H9 (cell line): ENCODE data around the gene S1PR5. TPM values are rescaled to one million over a fixed set of nuclear protein-coding genes. Genes with fewer than 3 reads are reported as not detected.

Experiments used
- DNase-seq: peaks from one replicate; pipeline ENCODE4 v3.0.0-alpha.2; 2017
- H2AFZ ChIP-seq: one replicate; pipeline ENCODE4 v1.6.1; 2013; ENCODE audit warnings: mild to moderate bottlenecking, low read length, control low read depth, moderate library complexity
- H2AK5ac ChIP-seq: 2 replicates; pipeline ENCODE4 v1.6.1; 2013; ENCODE audit warnings: low read length, control low read depth, mixed read lengths; ENCODE audit not compliant: insufficient read length
- H2BK120ac ChIP-seq: one replicate; pipeline ENCODE4 v1.6.1; 2013; ENCODE audit warnings: low read depth, mild to moderate bottlenecking, low read length, control low read depth, inconsistent platforms; ENCODE audit not compliant: poor library complexity, severe bottlenecking
- H2BK12ac ChIP-seq: 2 replicates; pipeline ENCODE4 v1.6.1; 2013; ENCODE audit warnings: low read length, control low read depth, mixed read lengths, low read depth; ENCODE audit not compliant: insufficient read length
- H2BK15ac ChIP-seq: 2 replicates; pipeline ENCODE4 v1.6.1; 2013; ENCODE audit warnings: low read depth, low read length, control low read depth
- H2BK20ac ChIP-seq: one replicate; pipeline ENCODE4 v1.6.1; 2013; ENCODE audit warnings: low read depth, mild to moderate bottlenecking, low read length, control low read depth, inconsistent platforms; ENCODE audit not compliant: poor library complexity, severe bottlenecking
- H2BK5ac ChIP-seq: 2 replicates; pipeline ENCODE4 v1.6.1; 2013; ENCODE audit warnings: low read length, control low read depth, mixed read lengths; ENCODE audit not compliant: insufficient read length
- H3K14ac ChIP-seq: 2 replicates; pipeline ENCODE4 v1.6.1; 2013; ENCODE audit warnings: low read length, control low read depth; ENCODE audit not compliant: insufficient read depth
- H3K18ac ChIP-seq: 2 replicates; pipeline ENCODE4 v1.6.1; 2013; ENCODE audit warnings: low read depth, mild to moderate bottlenecking, mixed read lengths, low read length, control low read depth; ENCODE audit not compliant: insufficient read length
- H3K23ac ChIP-seq: 2 replicates; pipeline ENCODE4 v1.6.1; 2013; ENCODE audit warnings: low read length, control low read depth, mixed read lengths, low read depth; ENCODE audit not compliant: insufficient read length
- H3K23me2 ChIP-seq: 2 replicates; pipeline ENCODE4 v1.6.1; 2013; ENCODE audit warnings: low read depth, mild to moderate bottlenecking, mixed read lengths, low read length, control low read depth; ENCODE audit not compliant: insufficient read length, poor library complexity, severe bottlenecking
- H3K27ac ChIP-seq: 2 replicates; pipeline ENCODE4 v1.5.1; 2013; ENCODE audit warnings: low read length, control low read depth, mixed read lengths, low read depth; ENCODE audit not compliant: insufficient read length
- H3K27me3 ChIP-seq: 2 replicates; pipeline ENCODE4 v1.6.1; 2013; ENCODE audit warnings: low read length, control low read depth, inconsistent platforms; ENCODE audit not compliant: insufficient read depth
- H3K4ac ChIP-seq: 2 replicates; pipeline ENCODE4 v1.6.1; 2013; ENCODE audit warnings: low read depth, mild to moderate bottlenecking, control low read depth, inconsistent platforms, low read length, moderate library complexity
- H3K4me1 ChIP-seq: 2 replicates; pipeline ENCODE4 v1.6.1; 2013; ENCODE audit warnings: low read length, control low read depth, inconsistent platforms; ENCODE audit not compliant: insufficient read depth
- H3K4me2 ChIP-seq: 2 replicates; pipeline ENCODE4 v1.6.1; 2013; ENCODE audit warnings: low read length, control low read depth, mixed read lengths; ENCODE audit not compliant: insufficient read length, insufficient read depth
- H3K56ac ChIP-seq: 2 replicates; pipeline ENCODE4 v1.6.1; 2013; ENCODE audit warnings: low read depth, mild to moderate bottlenecking, mixed read lengths, low read length, control low read depth; ENCODE audit not compliant: insufficient read length
- H3K79me1 ChIP-seq: 2 replicates; pipeline ENCODE4 v1.6.1; 2013; ENCODE audit warnings: low read depth, mild to moderate bottlenecking, moderate library complexity, low read length, control low read depth, inconsistent platforms; ENCODE audit not compliant: insufficient read depth, poor library complexity, severe bottlenecking
- H3K79me2 ChIP-seq: 2 replicates; pipeline ENCODE4 v1.6.1; 2013; ENCODE audit warnings: low read length, control low read depth, inconsistent platforms; ENCODE audit not compliant: insufficient read depth
- H3K9ac ChIP-seq: 2 replicates; pipeline ENCODE4 v1.6.1; 2013; ENCODE audit warnings: low read length, control low read depth, mixed read lengths; ENCODE audit not compliant: insufficient read length; ENCODE audit errors: extremely low read depth
- H3K9me3 ChIP-seq: one replicate; pipeline ENCODE4 v1.6.1; 2013; ENCODE audit warnings: low read depth, low read length, inconsistent platforms; ENCODE audit not compliant: control insufficient read depth
- H3T11ph ChIP-seq: one replicate; pipeline ENCODE4 v1.6.1; 2013; ENCODE audit warnings: mild to moderate bottlenecking, low read length, control low read depth, inconsistent platforms
- H4K20me1 ChIP-seq: one replicate; pipeline ENCODE4 v1.6.1; 2013; ENCODE audit not compliant: control insufficient read depth, insufficient read length, insufficient read depth
- H4K5ac ChIP-seq: 2 replicates; pipeline ENCODE4 v1.6.1; 2013; ENCODE audit warnings: low read depth, mild to moderate bottlenecking, mixed read lengths, low read length, control low read depth; ENCODE audit not compliant: insufficient read length
- H4K8ac ChIP-seq: replicated peaks from 2 replicates; pipeline ENCODE4 v1.6.1; 2013; ENCODE audit warnings: low read length, control low read depth, mixed read lengths, low read depth; ENCODE audit not compliant: insufficient read length
- H4K91ac ChIP-seq: 2 replicates; pipeline ENCODE4 v1.6.1; 2013; ENCODE audit warnings: low read depth, mild to moderate bottlenecking, moderate library complexity, mixed read lengths, low read length, control low read depth; ENCODE audit not compliant: insufficient read length
- H3K27ac Mint-ChIP-seq, 3 experiments: 2 replicates in 2 of 3; 3 replicates in 1 of 3; pipeline ENCODE4 v1.8.0; 2020 to 2021; ENCODE audit warnings: mixed read lengths in 3 of 3, mild to moderate bottlenecking in 1 of 3, moderate library complexity in 1 of 3
- H3K27me3 Mint-ChIP-seq: 2 replicates; pipeline ENCODE4 v1.8.0; 2021; ENCODE audit warnings: low read depth, mild to moderate bottlenecking, moderate library complexity, mixed read lengths
- H3K36me3 Mint-ChIP-seq, 3 experiments: 2 replicates in 2 of 3; 3 replicates in 1 of 3; pipeline ENCODE4 v1.8.0; 2020 to 2021; ENCODE audit warnings: low read depth in 3 of 3, mixed read lengths in 3 of 3; ENCODE audit not compliant: insufficient read depth in 1 of 3
- H3K4me1 Mint-ChIP-seq, 2 experiments: 2 replicates each; pipeline ENCODE4 v1.8.0; 2020; ENCODE audit warnings: mixed read lengths in 2 of 2
- H3K4me3 Mint-ChIP-seq, 2 experiments: 2 replicates in 1 of 2; 3 replicates in 1 of 2; pipeline ENCODE4 v1.8.0; 2020 to 2021; ENCODE audit warnings: mild to moderate bottlenecking in 2 of 2, mixed read lengths in 2 of 2, moderate library complexity in 1 of 2
- H3K9me3 Mint-ChIP-seq, 2 experiments: 2 replicates in 1 of 2; 3 replicates in 1 of 2; pipeline ENCODE4 v1.8.0; 2020; ENCODE audit warnings: mild to moderate bottlenecking in 2 of 2, mixed read lengths in 2 of 2, moderate library complexity in 1 of 2
- WGBS: extraction: QIAGEN DNeasy Blood & Tissue Kit; methylation state at CpG from one replicate; pipeline ENCODE4 v1.1.7; 2013; ENCODE audit warnings: missing lambda C conversion rate, low lambda C conversion rate, mixed read lengths; ENCODE audit not compliant: insufficient read length; ENCODE audit errors: extremely low coverage; 5-methylcytosine and 5-hydroxymethylcytosine counted together
- total RNA-seq: library from RNA; stranded (reverse); gene quantifications from 2 replicates; pipeline ENCODE4 v1.2.1, GENCODE V29; 2021
- TF ChIP-seq, protein P1 (sequence below): fragments of 200-600 bp; sonication (generic); conservative IDR thresholded peaks from 3 replicates; pipeline ENCODE4 v1.8.0; 2021; ENCODE audit warnings: antibody characterized with exemption, mild to moderate bottlenecking

Gene S1PR5
- total RNA-seq, 1 experiment from 2014 or later = 8.1 TPM

DNA sequence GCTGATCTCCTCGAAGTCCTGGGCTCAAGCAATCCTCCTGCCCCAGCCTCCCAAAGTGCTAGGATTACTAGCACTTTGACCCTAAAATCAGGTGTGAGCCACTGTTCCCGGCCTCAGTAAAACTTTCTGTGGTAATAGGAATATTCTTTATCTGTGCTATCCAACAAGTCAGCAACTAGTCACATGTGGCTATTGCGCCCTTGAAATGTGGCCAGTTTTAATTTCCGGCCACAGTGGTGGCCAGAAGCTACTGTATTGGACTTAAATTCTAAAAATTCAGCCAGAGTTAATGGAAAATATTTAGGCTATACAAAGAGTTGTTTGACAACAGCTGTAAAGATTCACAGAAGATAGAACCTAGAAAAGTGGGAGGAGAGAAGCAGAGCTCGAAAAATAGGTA is 44.1 kb downstream of the S1PR5 start:
- H3K9me3 Mint-ChIP-seq = no peaks in the 10 kb centered on the region
- TF ChIP-seq, protein P1, sequence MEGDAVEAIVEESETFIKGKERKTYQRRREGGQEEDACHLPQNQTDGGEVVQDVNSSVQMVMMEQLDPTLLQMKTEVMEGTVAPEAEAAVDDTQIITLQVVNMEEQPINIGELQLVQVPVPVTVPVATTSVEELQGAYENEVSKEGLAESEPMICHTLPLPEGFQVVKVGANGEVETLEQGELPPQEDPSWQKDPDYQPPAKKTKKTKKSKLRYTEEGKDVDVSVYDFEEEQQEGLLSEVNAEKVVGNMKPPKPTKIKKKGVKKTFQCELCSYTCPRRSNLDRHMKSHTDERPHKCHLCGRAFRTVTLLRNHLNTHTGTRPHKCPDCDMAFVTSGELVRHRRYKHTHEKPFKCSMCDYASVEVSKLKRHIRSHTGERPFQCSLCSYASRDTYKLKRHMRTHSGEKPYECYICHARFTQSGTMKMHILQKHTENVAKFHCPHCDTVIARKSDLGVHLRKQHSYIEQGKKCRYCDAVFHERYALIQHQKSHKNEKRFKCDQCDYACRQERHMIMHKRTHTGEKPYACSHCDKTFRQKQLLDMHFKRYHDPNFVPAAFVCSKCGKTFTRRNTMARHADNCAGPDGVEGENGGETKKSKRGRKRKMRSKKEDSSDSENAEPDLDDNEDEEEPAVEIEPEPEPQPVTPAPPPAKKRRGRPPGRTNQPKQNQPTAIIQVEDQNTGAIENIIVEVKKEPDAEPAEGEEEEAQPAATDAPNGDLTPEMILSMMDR = no peak
- Histone ChIP-seq H2BK12ac (no peak overlapping the region), H4K8ac (no peak overlapping the region), H2BK5ac (no peak overlapping the region), H2BK15ac (no peak overlapping the region), H3T11ph (no peak overlapping the region), H3K56ac (no peak overlapping the region), H4K5ac (no peak overlapping the region), H4K20me1 (no peaks in the 10 kb centered on the region), H3K79me2 (no peaks in the 10 kb centered on the region), H3K9ac (no peak overlapping the region), H3K23me2 (no peaks in the 10 kb centered on the region), H2BK20ac (no peak overlapping the region), H3K4ac (no peak overlapping the region), H3K27me3 (no peaks in the 10 kb centered on the region), H3K14ac (no peak overlapping the region), H3K23ac (no peak overlapping the region), H3K4me2 (no peak overlapping the region), H3K18ac (no peak overlapping the region), H2BK120ac (no peak overlapping the region), H3K4me1 (no peaks in the 10 kb centered on the region), H2AK5ac (no peak overlapping the region), H2AFZ (no peak overlapping the region), H3K79me1 (no peaks in the 10 kb centered on the region), H3K9me3 (no peaks in the 10 kb centered on the region), H3K27ac (no peak overlapping the region), H4K91ac (no peak overlapping the region)
- no CpG with 5 or more reads among the region's 5 CpGs for WGBS
- H3K4me1 Mint-ChIP-seq = peaks cover 5 to 15% of the 10 kb centered on the region in 2 experiments
- DNase-seq = no peak
- no peak overlapping the region for H3K27ac Mint-ChIP-seq
- peaks cover 3% of the 10 kb centered on the region for H3K27me3 Mint-ChIP-seq
- H3K36me3 Mint-ChIP-seq = no peaks in the 10 kb centered on the region
- no peak overlapping the region for H3K4me3 Mint-ChIP-seq
